Glomerular endothelial cell (primary cell): ENCODE results near the gene BANP. TPM values are rescaled to one million over a fixed set of nuclear protein-coding genes. Genes with fewer than 3 reads are reported as not detected.
"Not testable (repeated sequence)": the region's sequence is repeated elsewhere in the genome, so short reads cannot be mapped to it uniquely, and the experiment has no call there.

Experiments
- DNase-seq: peaks from one replicate; pipeline ENCODE4 v3.0.0-alpha.2; 2011; ENCODE audit warnings: low read depth, low spot score; ENCODE audit errors: extremely low read depth
- total RNA-seq: library from RNA; depleted of rRNA; stranded (reverse); fragments of >200 nt; gene quantifications from 2 replicates; pipeline ENCODE4 v1.2.3, GENCODE V29; 2015

Gene BANP
- total RNA-seq, 1 donor from 2014 or later: 21.1 TPM

- no peak for DNase-seq
Measured at GRCh38 chr16:88026964-88027938, 76.0 kb downstream of the BANP start.

DNA sequence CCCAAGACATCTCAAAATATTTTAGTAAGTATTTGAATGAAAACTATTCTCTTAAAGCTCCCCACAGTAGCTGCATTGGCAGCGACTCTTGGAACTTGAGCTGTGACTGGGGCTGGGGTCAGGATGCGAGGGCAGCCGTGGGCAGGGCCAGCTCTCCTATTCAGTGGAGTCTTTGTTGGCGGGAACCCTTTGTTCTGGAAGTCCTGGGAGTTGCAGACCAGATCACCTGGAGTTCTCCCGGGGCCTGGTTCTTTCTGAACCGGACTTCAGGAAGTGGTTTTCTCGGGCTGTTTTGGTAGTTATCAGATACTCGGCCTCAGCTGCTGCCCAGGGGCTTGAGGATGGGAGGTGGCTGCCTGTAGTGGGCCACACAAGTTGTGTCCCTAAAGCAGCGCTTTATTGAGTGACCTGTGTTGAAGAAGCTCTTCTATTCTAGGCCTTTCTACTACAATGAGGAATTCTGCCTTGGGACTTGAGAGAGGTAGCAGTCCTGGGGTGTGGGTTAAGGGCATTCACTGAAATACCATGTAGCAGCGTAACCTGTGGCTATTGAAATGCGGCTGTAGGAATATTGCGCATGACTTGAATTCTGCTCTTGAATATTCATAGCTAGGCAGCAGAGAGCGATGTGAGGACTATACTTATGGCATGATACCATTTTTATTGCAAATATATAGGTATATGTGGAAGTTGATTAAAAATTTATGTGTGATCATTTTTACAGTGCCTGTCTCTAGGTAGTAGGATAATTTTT is 77.1 kb downstream of the BANP start:
- DNase-seq: not testable (repeated sequence)

GRCh38 chr16:88030498-88030897 is 79.3 kb downstream of the BANP start:
- DNase-seq: no peak

DNA sequence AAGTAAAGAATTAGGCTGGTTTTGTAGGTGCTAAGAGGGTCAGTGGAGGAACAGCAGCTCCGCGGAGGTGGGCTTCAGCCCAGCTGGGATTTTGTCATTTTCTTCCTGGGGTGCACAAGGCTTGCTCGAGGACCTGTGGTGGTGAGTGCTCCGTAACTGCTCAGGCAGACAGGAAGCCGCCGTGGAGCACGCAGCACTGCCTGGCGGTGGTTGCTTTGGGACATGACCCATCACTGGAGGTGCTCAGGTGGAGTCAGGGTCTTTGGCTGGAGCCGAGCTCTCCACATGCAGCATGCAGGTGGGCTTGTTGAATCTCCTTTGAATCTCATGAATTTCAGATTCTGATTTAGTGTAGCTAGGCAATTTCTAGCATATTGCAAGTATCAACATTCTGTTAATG is 79.7 kb downstream of the BANP start:
- DNase-seq: not testable (repeated sequence)

DNA sequence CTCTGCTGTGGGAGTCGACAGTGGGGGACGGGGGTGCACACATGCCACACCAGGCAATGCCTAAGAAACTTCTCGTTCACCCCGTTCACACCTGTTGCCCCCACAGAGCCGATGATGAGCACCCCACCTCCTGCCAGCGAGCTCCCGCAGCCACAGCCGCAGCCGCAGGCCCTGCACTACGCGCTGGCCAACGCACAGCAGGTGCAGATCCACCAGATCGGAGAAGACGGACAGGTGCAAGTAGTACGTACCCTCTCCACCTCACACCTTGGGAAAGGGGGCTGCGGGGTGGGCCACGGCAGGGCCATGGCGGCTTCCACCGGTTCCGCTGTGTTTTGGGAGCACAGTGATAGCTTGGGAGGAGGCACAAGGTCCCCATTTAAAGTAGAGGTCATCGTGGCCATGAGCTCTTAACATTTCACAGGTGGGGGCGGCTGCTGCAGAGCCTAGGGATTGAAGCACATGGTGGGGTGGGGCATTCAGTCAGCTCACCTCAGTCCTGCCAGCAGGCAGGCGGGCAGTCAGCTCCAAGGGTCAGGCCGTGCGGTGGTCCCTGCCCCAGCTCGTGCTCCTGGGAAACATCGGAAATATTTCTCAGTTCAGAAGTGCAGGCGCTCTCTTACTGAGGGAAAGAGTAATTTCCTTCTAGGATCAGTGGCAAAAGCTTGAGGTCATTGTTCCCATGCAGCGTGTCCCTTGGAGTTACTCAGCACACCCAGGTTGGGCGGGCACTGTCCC is 81.9 kb downstream of the BANP start:
- DNase-seq: not testable (repeated sequence)

DNA sequence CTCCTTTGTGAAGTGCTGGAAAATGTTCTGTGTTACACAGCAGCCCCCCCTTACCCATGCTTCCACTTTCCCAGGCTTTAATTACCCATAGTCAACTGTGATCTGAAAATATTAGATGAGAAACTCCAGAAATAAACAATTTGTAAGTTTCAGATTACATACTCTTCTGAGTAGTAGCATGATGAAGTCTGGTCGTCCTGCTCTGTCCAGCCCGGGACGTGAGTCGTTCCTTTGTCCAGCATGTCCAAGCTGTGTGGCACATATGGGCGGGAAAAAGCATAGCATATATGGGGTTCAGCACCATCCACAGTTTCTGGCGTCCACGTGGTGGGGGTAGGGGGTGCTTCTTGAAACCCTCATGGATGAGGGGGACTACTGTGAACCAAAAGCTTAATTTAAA is 83.5 kb downstream of the BANP start:
- no peak for DNase-seq

- no peak for DNase-seq
Measured at GRCh38 chr16:88035292-88035691, 84.1 kb downstream of the BANP start.

- DNase-seq: not testable (repeated sequence)
Measured at GRCh38 chr16:88035884-88036639, 84.8 kb downstream of the BANP start.

DNA sequence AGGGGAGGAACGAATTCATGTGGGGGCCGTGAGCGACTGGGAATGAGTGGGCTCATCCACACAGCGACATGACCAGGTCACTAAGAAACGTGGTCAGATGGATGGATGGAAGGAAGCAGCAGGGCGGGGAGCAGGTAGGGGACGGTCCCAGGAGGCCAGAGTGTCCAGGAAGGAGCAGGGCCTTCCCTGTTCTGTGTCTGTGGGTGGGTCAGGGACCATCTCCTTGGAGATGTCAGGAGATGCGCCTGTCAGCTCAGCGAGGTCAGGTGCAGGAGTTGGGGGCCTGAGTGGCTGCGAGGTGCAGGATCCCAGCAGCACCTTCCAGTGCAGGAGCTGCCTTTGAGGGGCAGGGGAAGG is 85.4 kb downstream of the BANP start:
- DNase-seq: not testable (repeated sequence)

GRCh38 chr16:88037359-88037758 is 86.1 kb downstream of the BANP start:
- not testable (repeated sequence) for DNase-seq

- DNase-seq: not testable (repeated sequence)
Measured at GRCh38 chr16:88037876-88038525, 86.8 kb downstream of the BANP start.

DNA sequence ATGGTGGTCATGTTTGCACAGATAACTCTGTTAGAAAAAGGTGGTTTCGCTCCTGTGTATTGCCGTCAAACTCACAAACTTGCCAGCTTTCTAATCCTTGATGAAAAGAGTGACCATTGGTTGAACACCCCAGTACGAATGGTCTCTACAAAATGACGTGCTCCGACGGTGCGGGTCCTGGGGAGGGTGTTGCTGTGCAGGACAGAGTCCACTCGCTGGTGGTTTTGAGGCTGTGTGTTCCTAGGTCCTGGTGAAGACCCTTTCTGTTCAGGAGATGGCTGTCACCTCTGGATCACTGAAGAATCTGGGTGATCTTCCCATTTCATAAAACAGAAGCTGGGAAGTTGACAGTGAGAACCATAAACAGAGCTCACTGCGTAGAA is 87.3 kb downstream of the BANP start:
- DNase-seq: not testable (repeated sequence)

DNA sequence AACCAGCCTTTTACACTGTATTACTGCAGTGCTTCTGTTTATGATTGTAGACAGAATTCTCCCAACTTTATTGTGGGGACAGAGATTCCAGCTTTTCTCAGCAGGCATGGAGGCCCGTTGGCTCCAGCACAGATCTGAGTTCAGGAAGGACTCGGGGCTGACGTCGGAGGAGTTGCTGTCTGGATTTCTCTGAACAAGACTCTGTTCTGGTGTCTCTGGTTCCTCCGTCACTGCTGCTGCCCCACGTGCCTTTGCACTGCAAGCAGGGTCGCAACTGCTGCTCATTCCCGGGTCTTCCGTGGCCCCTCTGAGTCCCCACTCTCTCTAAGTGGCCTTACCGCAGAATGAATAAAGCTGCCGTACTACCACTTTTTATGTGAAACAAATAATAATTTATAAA is 88.4 kb downstream of the BANP start:
- no peak for DNase-seq

- not testable (repeated sequence) for DNase-seq
Measured at GRCh38 chr16:88040196-88040876, 89.1 kb downstream of the BANP start.

GRCh38 chr16:88040877-88041244 is 89.6 kb downstream of the BANP start:
- DNase-seq: not testable (repeated sequence)

GRCh38 chr16:88041506-88041905 is 90.3 kb downstream of the BANP start:
- DNase-seq: not testable (repeated sequence)

DNA sequence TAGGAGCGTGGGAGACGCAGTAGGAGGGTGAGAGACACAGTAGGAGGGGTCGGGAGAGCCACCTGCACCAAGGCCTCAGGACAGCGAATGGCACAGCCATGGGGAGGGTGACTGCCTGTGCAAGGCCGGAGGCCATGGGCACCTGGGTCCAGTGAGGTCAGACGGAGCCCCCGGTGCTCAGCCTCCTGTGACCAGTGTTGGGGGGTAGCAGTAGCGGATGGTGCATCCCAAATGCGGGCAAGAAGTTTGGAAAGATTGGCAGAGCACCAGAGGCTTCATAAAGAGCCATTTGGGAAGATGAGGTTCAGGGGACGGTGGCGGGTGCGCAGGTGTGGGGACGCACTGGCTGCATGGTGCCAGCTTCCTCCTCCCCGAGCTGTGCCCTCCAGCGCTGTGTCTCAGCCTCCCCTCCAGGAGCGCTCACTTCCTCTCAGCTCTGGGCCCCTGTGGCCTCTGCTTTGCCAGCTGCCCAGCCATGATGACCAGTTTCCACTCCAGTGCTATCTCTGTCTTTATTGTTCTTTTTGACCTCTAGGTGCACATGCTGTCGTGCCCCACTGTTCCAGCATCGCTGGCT is 90.8 kb downstream of the BANP start:
- DNase-seq: not testable (repeated sequence)

GRCh38 chr16:88043208-88043910 is 92.1 kb downstream of the BANP start:
- not testable (repeated sequence) for DNase-seq
